GM18951 (cell line): ENCODE results near the gene CRISPLD2.

Experiments
- POLR2A ChIP-seq: IDR thresholded peaks from 4 replicates; pipeline ENCODE4 v1.6.1; 2011; ENCODE audit warnings: mild to moderate bottlenecking; ENCODE audit not compliant: insufficient read length, insufficient read depth; ENCODE audit errors: extremely low read depth
- in situ Hi-C: fragments of 300-500 bp; cut with MboI; formaldehyde crosslinking; loops from one replicate; pipeline ENCODE4 v1.12.0; 2022; ENCODE audit warnings: low sequenced_read_pairs, mixed read lengths, inconsistent platforms; ENCODE audit not compliant: unreplicated experiment

Gene CRISPLD2

DNA sequence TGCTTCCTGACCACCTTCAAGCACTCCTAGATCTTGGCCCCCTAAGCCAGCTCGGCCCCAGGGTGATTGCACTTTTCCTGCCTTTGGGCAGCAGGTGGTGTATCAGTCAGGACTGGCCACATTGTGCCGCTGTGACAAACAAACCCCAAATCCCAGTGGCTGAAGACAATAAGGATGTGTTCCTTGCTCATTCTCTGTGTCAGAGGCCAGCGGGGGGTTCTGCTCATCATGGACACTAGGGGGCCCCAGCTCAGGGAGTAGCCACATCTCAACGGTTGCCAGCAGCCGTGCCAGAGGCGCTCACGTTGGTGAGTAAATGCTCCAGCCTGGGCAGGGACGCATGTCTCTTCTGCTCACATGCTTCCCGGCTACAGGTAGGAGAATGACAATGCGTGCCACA, 131.1 kb downstream of the CRISPLD2 start:
- in situ Hi-C loops, result no loop called here
- no peak for TF ChIP-seq POLR2A

GRCh38 chr16:84952335-84953189, 132.8 kb downstream of the CRISPLD2 start:
- in situ Hi-C loops, result no loop called here
- no peak for TF ChIP-seq POLR2A

- in situ Hi-C loops, result no loop called here
- no peak for TF ChIP-seq POLR2A
Observed at GRCh38 chr16:84953190-84953746, 133.5 kb downstream of the CRISPLD2 start.

DNA sequence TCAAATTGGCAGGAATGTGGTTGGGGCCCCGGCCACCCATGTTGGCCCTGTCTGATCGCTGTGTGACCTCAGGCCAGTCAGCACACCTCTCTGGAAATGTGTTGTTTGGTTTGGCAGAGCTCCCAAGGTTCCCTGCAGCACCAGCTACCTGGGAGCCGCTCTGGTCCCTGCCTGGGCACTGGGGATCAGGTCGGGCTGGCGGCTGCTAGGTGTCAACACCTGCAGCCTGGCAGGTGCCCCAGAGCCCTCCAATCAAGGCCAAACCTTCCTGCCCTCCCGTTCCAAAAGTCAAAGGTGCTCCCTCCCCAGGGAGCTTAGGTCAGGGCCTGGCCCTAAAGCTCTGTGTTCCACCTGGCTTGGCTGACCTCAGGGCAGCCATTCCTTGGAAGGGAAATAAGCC, 135.6 kb downstream of the CRISPLD2 start:
- no peak for TF ChIP-seq POLR2A

DNA sequence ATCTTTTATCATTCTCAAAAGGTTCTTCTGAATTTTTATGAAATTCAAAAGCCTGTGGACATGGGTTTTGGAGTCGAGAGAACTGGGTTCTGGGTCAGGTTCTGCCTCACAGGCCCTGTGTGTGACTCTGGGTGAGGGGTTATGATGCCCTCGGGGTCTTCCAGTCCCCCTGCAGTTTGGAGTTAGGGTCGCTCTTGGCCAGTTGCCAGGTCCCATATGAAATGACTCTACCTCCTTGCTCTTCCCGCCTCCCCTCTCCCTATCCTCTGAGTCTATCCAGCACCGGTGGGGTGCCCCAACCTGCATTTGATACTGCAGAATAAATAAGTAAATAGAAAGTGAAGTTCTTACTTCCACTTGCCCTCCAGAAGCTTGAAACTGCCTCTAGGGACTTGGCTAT, 137.4 kb downstream of the CRISPLD2 start:
- TF ChIP-seq POLR2A, result no peak
- in situ Hi-C loops, result no loop called here

More for the DNA sequence above, 135.6 kb downstream of the CRISPLD2 start:
- in situ Hi-C loops, result no loop called here

- TF ChIP-seq POLR2A, result no peak
- in situ Hi-C loops, result no loop called here
Observed at GRCh38 chr16:84957792-84958191, 138.0 kb downstream of the CRISPLD2 start.
